Body of pancreas (tissue), 4 donors: ENCODE data around the gene CPNE2. TPM values are rescaled to one million over a fixed set of nuclear protein-coding genes. Genes with fewer than 3 reads are reported as not detected.

ENCODE experiments used
- ATAC-seq: fragments of 150-250 bp; one replicate; pipeline ENCODE4 v1.9.1; 2016
- DNase-seq, 4 donors: peaks; one replicate each; pipeline ENCODE4 v3.0.0-alpha.2; 2019
- H3K27ac ChIP-seq, 4 donors: fragments of 200-600 bp; sonication (generic); 1 replicate in 3 of 4; 2 replicates in 1 of 4; pipeline versions ENCODE4 v1.5.1 to v1.6.1; 2016 to 2019; ENCODE audit warnings: mild to moderate bottlenecking in 1 of 4, mixed read lengths in 1 of 4, moderate library complexity in 1 of 4
- H3K27me3 ChIP-seq, 2 donors: fragments of 200-600 bp; sonication (generic); one replicate each; pipeline ENCODE4 v1.6.0; 2016; ENCODE audit warnings: mild to moderate bottlenecking in 1 of 2
- H3K36me3 ChIP-seq, 2 donors: fragments of 200-600 bp; sonication (generic); replicated peaks in 1 of 2; 2 replicates each; pipeline ENCODE4 v1.5.1; 2016; ENCODE audit warnings: low read depth in 2 of 2; ENCODE audit not compliant: insufficient read depth in 1 of 2
- H3K4me1 ChIP-seq: fragments of 200-600 bp; sonication (generic); one replicate; pipeline ENCODE4 v1.6.0; 2016
- H3K4me3 ChIP-seq, 2 donors: fragments of 200-600 bp; sonication (generic); 1 replicate in 1 of 2; 2 replicates in 1 of 2; pipeline ENCODE4 v1.5.1; 2016 to 2019
- H3K9me3 ChIP-seq, 3 donors: fragments of 200-600 bp; sonication (generic); 1 replicate in 2 of 3; 2 replicates in 1 of 3; pipeline ENCODE4 v1.5.1; 2016
- CTCF ChIP-seq, 7 experiments: fragments of 450-650 bp in 4 of 7; fragments of 200-600 bp in 3 of 7; sonication (generic) in 3 of 7; IDR thresholded peaks; one replicate each; pipeline ENCODE4 v1.5.1; 2016 to 2019; ENCODE audit warnings: antibody characterized with exemption in 7 of 7
- POLR2A ChIP-seq, 3 donors: fragments of 450-650 bp; IDR thresholded peaks; one replicate each; pipeline ENCODE4 v1.6.1; 2016; ENCODE audit warnings: antibody characterized with exemption in 3 of 3, mild to moderate bottlenecking in 2 of 3
- WGBS, 2 donors: methylation state at CpG; one replicate each; pipeline ENCODE4 v1.1.5; 2017; 5-methylcytosine and 5-hydroxymethylcytosine counted together
- intact Hi-C: fragments of 100-400 bp; cut with DNase I; formaldehyde crosslinking; loops from one replicate; pipeline ENCODE4 v1.15.1; 2023
- total RNA-seq, 2 donors: library from RNA; depleted of rRNA; stranded (reverse); fragments of >200 nt; gene quantifications; one replicate each; pipeline ENCODE4 v1.1.0, GENCODE V29; 2016

The CPNE2 gene
- total RNA-seq, 2 donors from 2014 or later, result 8.8 to 16.5 TPM

- 85% methylated on average over 7 to 14 of the region's 14 CpGs for WGBS, 2 donors
- no peaks in the 10 kb centered on the region for H3K27me3 ChIP-seq
- no peak overlapping the region for H3K27ac ChIP-seq
- intact Hi-C loops, result no loop called here
- no peaks in the 10 kb centered on the region for H3K9me3 ChIP-seq
- H3K4me1 ChIP-seq, result no peaks in the 10 kb centered on the region
- TF ChIP-seq CTCF (IDR thresholded peaks at IDR 0.05) (no peak), POLR2A (IDR thresholded peaks at IDR 0.05) (no peak)
- ATAC-seq, result no peak
- DNase-seq, result no peak
- H3K4me3 ChIP-seq, result no peak overlapping the region
- H3K36me3 ChIP-seq, result no peaks in the 10 kb centered on the region
These were observed 44.7 kb downstream of the CPNE2 start for GRCh38 chr16:57137043-57137442.

GRCh38 chr16:57137566-57138273, 45.3 kb downstream of the CPNE2 start:
- 82 to 95% methylated on average over 6 to 10 of the region's 10 CpGs for WGBS, 2 donors
- DNase-seq (no peak), ATAC-seq (no peak)
- H3K27ac ChIP-seq, result no peak overlapping the region
- H3K4me3 ChIP-seq, result no peak overlapping the region
- H3K9me3 ChIP-seq, result no peaks in the 10 kb centered on the region
- H3K27me3 ChIP-seq, result no peaks in the 10 kb centered on the region
- intact Hi-C loops, result no loop called here
- H3K4me1 ChIP-seq, result no peaks in the 10 kb centered on the region
- no peaks in the 10 kb centered on the region for H3K36me3 ChIP-seq
- TF ChIP-seq POLR2A (IDR thresholded peaks at IDR 0.05) (no peak), CTCF (IDR thresholded peaks at IDR 0.05) (no peak)

- TF ChIP-seq CTCF (IDR thresholded peaks at IDR 0.05) (no peak), POLR2A (IDR thresholded peaks at IDR 0.05) (no peak)
- Histone ChIP-seq H3K4me3 (no peak overlapping the region), H3K4me1 (no peaks in the 10 kb centered on the region), H3K36me3 (no peaks in the 10 kb centered on the region), H3K27me3 (no peaks in the 10 kb centered on the region), H3K9me3 (no peaks in the 10 kb centered on the region), H3K27ac (no peak overlapping the region)
- ATAC-seq, result no peak
- no peak for DNase-seq
- intact Hi-C loops, result no loop called here
- 74 to 77% methylated on average over 10 of the region's 10 CpGs for WGBS, 2 donors
These were observed 46.0 kb downstream of the CPNE2 start for GRCh38 chr16:57138281-57138935.

GRCh38 chr16:57140931-57141668, 48.7 kb downstream of the CPNE2 start:
- intact Hi-C loops, result no loop called here

More at GRCh38 chr16:57140931-57141668, 48.7 kb downstream of the CPNE2 start:
- DNase-seq (no peak), ATAC-seq (no peak)
- Histone ChIP-seq H3K27ac (no peak overlapping the region), H3K4me1 (no peaks in the 10 kb centered on the region), H3K4me3 (no peak overlapping the region), H3K27me3 (no peaks in the 10 kb centered on the region), H3K36me3 (no peaks in the 10 kb centered on the region), H3K9me3 (no peaks in the 10 kb centered on the region)
- TF ChIP-seq POLR2A (IDR thresholded peaks at IDR 0.05) (no peak), CTCF (IDR thresholded peaks at IDR 0.05) (no peak)
- 83 to 94% methylated on average over 4 to 6 of the region's 7 CpGs for whole genome bisulfite sequencing, 2 donors
